Putamen (tissue), 1 donor: ENCODE data around the gene HMGCL.
A peak's percentile ranks its signal among the peaks of the same experiment; 100 is the strongest.
"Not testable (repeated sequence)": the region's sequence is repeated elsewhere in the genome, so short reads cannot be mapped to it uniquely, and the experiment has no call there.

ENCODE experiments used
- DNase-seq: peaks from one replicate; pipeline ENCODE4 v3.0.0-alpha.2; 2016; ENCODE audit warnings: low spot score

The HMGCL gene

DNA sequence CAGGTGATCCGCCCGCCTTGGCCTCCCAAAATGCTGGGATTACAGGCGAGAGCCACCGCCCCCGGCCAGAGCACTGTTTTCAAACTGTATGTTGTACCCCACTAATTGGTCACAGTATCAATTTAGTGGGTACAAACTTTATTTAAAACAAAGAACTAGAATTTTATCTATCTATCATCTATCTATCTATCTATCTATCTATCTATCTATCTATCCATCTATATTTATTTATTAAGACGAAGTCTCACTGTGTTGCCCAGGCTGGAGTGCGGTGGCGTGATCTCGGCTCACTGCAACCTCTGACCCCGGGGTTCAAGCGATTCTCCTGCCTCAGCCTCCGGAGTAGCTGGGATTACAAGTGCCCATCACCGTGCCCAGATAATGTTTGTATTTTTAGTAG, 1.4 kb upstream of the HMGCL start:
- DNase-seq, result not testable (repeated sequence)

DNA sequence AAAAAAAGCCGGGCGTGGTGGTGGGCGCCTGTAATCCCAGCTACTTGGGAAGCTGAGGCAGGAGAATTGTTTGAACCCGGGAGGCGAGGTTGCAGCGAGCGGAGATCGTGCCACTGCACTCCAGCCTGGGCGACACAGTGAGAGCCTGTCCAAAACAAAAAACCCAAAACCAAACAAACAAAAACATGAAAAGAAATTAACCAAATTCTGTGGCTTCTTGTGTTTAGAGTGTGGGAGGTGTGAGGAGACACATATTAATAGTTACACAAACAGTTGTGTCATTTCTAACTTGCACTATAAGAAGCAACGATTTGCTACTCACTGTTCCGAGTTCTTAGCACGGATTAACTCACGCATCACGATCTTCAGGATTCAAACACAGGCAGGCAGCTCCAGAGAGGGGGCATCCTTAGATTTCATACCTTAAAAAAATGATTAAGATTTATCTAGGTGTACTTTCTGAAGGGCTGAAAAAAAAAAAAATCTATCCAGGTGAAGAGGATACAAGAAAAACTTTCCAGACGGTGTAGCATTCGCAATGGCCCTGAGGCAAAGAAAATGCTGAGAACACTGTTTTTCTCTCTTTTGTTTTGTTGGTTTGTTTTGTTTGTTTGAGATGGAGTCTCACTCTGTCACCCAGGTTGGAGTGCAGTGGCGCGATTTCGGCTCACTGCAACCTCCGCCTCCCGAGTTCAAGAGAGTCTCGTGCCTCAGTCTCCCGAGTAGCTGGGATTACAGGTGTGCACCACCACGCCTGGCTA, 713 bp upstream of the HMGCL start:
- DNase-seq, result no peak

DNA sequence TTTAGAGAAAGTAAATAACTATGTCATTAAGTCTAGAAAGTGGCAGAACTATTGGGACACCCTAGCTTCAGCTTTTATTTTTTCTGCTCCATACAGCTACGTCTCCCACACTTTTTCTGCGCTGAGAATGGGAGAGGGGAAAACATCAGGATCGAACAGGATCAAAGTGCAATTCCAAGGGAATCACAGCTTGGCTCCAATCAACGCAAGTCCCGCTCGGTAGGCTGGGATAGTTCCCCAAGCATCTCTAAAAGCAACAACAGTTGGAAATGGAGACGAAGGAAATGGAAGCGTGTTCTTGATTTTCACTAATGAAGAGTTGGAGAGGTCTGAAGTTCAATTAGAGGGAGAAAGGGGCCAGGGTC, 536 bp downstream of the HMGCL start:
- no peak for DNase-seq

- DNase-seq, result no peak
These were observed 1.5 kb downstream of the HMGCL start for GRCh38 chr1:23823767-23824166.

DNA sequence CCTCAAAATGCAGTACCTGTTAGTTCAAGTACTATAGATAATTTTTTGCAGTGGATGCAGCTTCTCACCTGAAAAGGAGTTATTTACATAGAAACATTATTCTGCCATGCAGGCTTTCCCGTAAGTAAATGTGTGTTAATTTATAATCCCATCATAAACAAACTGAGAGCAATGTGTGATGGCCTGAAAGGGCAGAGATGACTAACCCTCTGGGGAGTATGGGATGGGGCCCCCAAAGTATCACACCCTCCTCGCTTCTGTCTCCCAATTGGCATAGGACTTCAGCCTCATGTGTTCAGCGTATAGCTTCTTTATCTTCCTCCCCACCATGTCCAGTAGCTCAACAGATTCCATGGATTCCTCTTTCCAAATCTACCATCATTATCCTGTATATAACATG, 7.6 kb downstream of the HMGCL start:
- no peak for DNase-seq

DNA sequence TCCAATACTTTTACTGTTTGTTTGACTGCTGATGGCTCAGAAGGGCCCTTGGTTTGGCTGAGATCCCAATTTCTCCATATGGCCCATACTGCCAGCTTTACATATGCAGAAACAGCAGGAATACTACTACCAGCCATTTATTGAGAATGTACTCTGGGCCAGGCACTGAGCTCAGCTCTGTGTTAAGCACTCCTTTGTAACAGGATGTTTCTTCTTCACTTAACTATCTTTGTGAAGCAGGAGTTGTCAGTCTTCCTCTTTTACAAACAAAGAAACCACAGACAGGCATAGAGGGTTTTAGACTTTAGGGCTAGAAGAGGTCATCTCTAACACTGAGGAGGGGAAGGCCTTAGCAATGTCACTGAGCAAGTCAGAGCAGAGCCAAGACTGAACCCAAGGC, 8.3 kb downstream of the HMGCL start:
- DNase-seq, result no peak

- DNase-seq, result no peak
These were observed 8.9 kb downstream of the HMGCL start for GRCh38 chr1:23816361-23816760.

GRCh38 chr1:23814016-23814415, 11.2 kb downstream of the HMGCL start:
- DNase-seq, result no peak

- no peak for DNase-seq
These were observed 14.2 kb downstream of the HMGCL start for GRCh38 chr1:23810818-23811540.

- peak; percentile 63 for DNase-seq
These were observed 15.5 kb downstream of the HMGCL start for GRCh38 chr1:23809751-23810171.

GRCh38 chr1:23807453-23807852, 17.8 kb downstream of the HMGCL start:
- no peak for DNase-seq

GRCh38 chr1:23806280-23806679, 18.9 kb downstream of the HMGCL start:
- no peak for DNase-seq

DNA sequence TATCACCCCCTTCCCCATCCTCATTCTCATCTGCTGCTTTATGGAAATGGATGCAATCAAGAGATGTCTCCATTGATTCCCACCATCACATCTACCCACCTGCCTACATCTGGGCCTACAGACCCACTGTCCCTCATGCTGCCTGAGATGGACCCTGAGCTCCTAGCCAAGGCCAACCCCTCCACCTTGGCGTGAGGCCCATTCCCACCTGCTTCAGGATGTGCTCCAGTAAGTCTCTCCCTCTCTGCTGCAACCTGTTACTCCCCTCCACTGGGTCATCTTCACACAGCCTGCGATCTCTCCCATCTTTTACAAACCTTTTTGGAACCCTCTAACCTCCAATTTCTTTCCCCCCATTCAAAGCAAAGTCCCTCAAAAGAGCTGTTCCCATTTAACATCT, 20.2 kb downstream of the HMGCL start:
- no peak for DNase-seq

- DNase-seq, result no peak
These were observed 20.9 kb downstream of the HMGCL start for GRCh38 chr1:23804183-23804835.

- DNase-seq, result no peak
These were observed 21.6 kb downstream of the HMGCL start for GRCh38 chr1:23803674-23804073.

DNA sequence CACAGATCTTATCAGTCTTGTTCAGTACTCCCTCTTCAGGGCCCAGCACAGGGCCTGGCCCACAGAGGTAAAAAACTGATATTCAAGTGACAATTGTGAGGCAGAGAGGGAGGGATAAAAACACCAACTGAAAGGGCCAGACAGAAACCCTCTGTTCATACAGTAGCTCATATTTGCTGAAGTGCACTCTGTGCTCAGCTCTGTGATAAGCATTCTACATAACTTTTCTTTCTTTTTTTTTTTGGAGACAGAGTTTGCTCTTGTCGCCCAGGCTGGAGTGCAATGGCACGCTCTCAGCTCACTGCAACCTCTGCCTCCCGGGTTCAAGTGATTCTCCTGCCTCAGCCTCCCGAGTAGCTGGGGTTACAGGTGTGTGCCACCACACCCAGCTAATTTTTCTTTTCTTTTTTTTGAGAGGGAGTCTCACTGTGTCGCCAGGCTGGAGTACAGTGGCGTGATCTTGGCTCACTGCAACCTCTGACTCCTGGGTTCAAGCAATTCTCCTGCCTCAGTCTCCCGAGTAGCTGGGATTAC, 22.4 kb downstream of the HMGCL start:
- not testable (repeated sequence) for DNase-seq

DNA sequence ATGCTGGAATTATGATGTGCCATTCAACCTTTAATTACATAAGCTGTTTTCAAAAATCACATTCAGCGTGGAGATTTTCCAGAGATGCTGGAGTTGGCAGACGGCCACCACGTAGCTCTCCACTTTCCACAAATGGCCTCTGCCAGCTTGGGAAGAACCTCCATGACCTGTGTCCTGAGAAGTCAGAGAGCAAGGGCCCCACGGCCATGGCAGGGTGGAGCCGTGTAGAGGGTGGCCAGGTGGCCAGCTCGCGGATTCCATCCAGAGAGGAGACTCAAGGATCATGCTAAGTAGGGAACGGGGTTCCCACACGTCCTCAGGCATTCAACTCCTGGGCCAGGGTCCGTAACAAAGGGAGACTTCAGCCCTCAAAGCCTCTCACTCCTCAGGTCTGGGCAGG, 23.4 kb downstream of the HMGCL start:
- DNase-seq, result no peak

GRCh38 chr1:23801338-23801748, 23.9 kb downstream of the HMGCL start:
- DNase-seq, result no peak

DNA sequence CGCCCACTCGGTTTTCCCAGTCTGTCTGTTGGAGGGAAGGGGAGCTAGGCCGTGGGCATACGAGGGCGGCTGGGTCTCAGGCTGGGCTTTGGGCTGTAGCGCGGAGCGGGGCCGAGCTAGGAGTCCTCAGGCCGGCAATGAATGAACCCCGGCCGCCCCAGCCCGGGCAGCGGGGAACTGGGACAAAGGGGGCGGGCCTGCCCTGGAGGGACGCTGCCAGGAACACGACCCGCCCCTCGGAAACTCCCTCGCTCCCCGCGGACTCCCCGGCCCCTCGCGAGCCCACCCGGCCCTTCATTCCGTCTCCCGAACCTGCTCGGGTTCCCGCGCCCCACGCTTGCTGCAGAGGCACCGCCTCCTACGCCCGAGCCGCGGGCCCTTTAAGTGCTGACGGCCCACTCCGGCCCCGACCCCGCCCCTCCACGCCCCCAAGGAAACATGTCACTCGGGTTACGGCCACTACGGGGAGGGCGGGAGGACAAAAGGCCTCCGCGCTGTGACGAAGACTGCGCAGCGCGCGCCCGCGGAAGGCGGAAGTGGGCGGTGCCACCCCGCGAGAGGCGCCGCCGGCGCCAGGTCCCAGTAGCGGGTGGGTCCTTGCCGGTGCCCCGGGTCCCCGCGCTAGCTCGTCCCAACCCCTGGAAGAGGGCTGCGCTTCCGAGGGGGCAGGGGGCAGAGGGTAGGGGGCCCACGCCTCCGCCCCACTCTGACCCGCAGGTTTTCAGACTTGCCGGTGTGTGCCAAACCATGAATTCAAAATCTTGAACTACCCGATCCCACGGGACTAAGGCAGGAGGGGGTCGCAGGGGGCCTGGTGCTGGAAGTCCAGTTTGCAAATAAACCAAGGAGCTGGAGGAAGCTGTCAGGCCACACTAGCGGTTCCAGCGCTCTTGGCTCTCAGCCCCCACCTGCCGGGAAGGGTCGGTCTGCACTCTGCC, 24.6 kb downstream of the HMGCL start, which contains the start of gene GALE:
GALE (minus strand) TSS at position 355 of the 938 bp plus-strand sequence. CDS start 1,747 bp downstream, outside the sequence.
- peak; percentile 96 for DNase-seq

GRCh38 chr1:23799570-23800399, 25.4 kb downstream of the HMGCL start:
- DNase-seq, result no peak

DNA sequence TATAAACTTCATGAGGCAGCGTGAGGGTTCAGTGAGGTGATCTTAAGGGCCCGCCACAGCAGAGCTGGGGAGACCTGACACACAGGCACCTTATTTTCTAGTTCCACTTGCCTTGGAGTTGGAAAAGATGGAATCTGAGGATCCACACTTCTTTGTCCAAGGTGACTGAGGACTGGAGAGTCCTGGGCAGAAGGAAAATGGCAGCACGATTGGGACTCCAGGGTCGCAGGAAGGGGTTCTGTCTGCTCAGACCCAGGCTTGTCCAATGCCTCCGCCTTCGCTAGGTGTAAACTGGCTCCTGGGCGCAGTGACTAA, 26.0 kb downstream of the HMGCL start:
- no peak for DNase-seq
